H1 (cell line): ENCODE data around the gene HIBADH. TPM values are rescaled to one million over a fixed set of nuclear protein-coding genes. Genes with fewer than 3 reads are reported as not detected.

ENCODE experiments used
- BACH1 ChIP-seq: IDR thresholded peaks from 2 replicates; pipeline ENCODE4 v1.6.1; 2012; ENCODE audit warnings: low read length, improper control_type of control experiment
- CHD2 ChIP-seq: IDR thresholded peaks from 2 replicates; pipeline ENCODE4 v1.6.1; 2012; ENCODE audit warnings: low read length, improper control_type of control experiment
- CHD7 ChIP-seq: fragments of 300-600 bp; sonication (generic); IDR thresholded peaks from 2 replicates; pipeline ENCODE4 v1.7.1; 2012; ENCODE audit warnings: low read length, moderate library complexity, mild to moderate bottlenecking, inconsistent platforms; ENCODE audit not compliant: insufficient replicate concordance
- EZH2 ChIP-seq: fragments of 200-600 bp; sonication (generic); IDR thresholded peaks from 2 replicates; pipeline ENCODE4 v1.7.1; 2012; ENCODE audit warnings: low read depth, mild to moderate bottlenecking, moderate library complexity, low read length, inconsistent platforms; ENCODE audit not compliant: severe bottlenecking
- FOSL1 ChIP-seq: IDR thresholded peaks from 2 replicates; pipeline ENCODE4 v1.6.1; 2011; ENCODE audit warnings: mild to moderate bottlenecking, low read depth, low read length, moderate library complexity; ENCODE audit not compliant: insufficient read depth
- GABPA ChIP-seq: IDR thresholded peaks from 2 replicates; pipeline ENCODE4 v1.6.1; 2011; ENCODE audit warnings: mild to moderate bottlenecking, low read length, moderate library complexity, borderline replicate concordance; ENCODE audit not compliant: insufficient read depth
- HDAC2 ChIP-seq, 2 experiments: fragments of 300-600 bp in 1 of 2; sonication (generic) in 1 of 2; IDR thresholded peaks; 2 replicates each; pipeline ENCODE4 v1.6.1; 2011 to 2012; ENCODE audit warnings: low read depth in 2 of 2, low read length in 2 of 2, mild to moderate bottlenecking in 2 of 2, moderate library complexity in 2 of 2, borderline replicate concordance in 1 of 2, inconsistent platforms in 1 of 2
- RFX5 ChIP-seq: IDR thresholded peaks from 2 replicates; pipeline ENCODE4 v1.6.1; 2011; ENCODE audit warnings: low read depth, low read length, improper control_type of control experiment, borderline replicate concordance
- RNF2 ChIP-seq: fragments of 200-900, 300-1000 bp; sonication (generic); IDR thresholded peaks from 2 replicates; pipeline ENCODE4 v1.7.1; 2016; ENCODE audit warnings: borderline replicate concordance, low read depth, mild to moderate bottlenecking, antibody characterized with exemption, low read length; ENCODE audit not compliant: poor library complexity, severe bottlenecking; ENCODE audit errors: missing control alignments
- YY1 ChIP-seq: IDR thresholded peaks from 2 replicates; pipeline ENCODE4 v1.6.1; 2011; ENCODE audit warnings: low read depth, mild to moderate bottlenecking, low read length
- ZNF274 ChIP-seq: IDR thresholded peaks from 2 replicates; pipeline ENCODE4 v1.7.0; 2012; ENCODE audit warnings: low read length, borderline replicate concordance; ENCODE audit errors: extremely low read depth
- polyA plus RNA-seq, 7 experiments: library from polyadenylated mRNA; depleted of rRNA in 3 of 7; stranded (reverse) in 5 of 7; unstranded in 2 of 7; fragments of >200 nt in 5 of 7; fragments of 200-250 nt in 2 of 7; gene quantifications; 1 replicate in 5 of 7; 2 replicates in 1 of 7; 4 replicates in 1 of 7; pipeline versions ENCODE4 v1.2.1 to v1.2.3, GENCODE V29; 2011 to 2013; ENCODE audit warnings: missing spikeins in 2 of 7, mixed read lengths in 2 of 7
- total RNA-seq: library from RNA; stranded (reverse); fragmentation: NEBNext Ultra II Directional; extraction: Animal tissue kit (Norgen Biotek cat#: 25700); gene quantifications from 2 replicates; pipeline ENCODE4 v1.2.1, GENCODE V29; 2021

HIBADH gene
- total and polyA plus RNA-seq, 2 of the 8 experiments (the other 6 are each of a cell fraction or from before 2014, with no cell fraction given): 30.1 to 39.5 TPM

DNA sequence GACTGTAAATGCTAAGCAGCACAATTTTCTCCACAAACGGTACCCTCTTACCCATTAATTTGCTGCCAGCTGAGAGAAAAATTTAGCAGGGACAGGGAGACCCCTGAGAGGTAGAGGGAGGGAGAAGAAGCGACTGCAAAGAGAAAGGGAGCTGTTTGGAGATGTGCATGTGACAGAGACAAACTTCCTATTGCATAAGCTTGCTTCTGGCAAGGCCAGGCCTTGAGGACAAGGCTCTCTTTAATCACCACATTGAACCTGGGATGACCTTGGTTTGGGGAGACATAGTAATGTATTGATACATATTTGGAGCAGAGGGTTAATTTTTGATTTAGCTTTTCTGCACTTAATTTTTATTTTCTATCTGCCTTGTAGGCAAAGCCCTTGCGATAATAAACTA is 31.1 kb upstream of the HIBADH start (continued):
- TF ChIP-seq CHD7: no peak
- no peak for TF ChIP-seq CHD2
- TF ChIP-seq FOSL1: no peak
- no peak for TF ChIP-seq HDAC2 (IDR thresholded peaks at IDR 0.05; ENCODE audit: borderline replicate concordance in 1 of 2, low read depth in 2 of 2, low read length in 2 of 2)
- no peak for TF ChIP-seq EZH2
- no peak for TF ChIP-seq BACH1
- no peak for TF ChIP-seq RFX5
- no peak for TF ChIP-seq ZNF274
- TF ChIP-seq GABPA: no peak
- TF ChIP-seq YY1: no peak
- no peak for TF ChIP-seq RNF2
